Stimulated activated CD8-positive, alpha-beta memory T cell treated with anti-CD3 and anti-CD28 coated beads, Interleukin-7, amount 100 ng/mL, for 1 hour (primary cell): ENCODE results near the gene SBK2.

Source experiments
- DNase-seq, 2 donors: peaks; one replicate each; pipeline ENCODE4 v3.0.0-alpha.2; 2020; ENCODE audit warnings: low read depth in 2 of 2

The SBK2 gene

GRCh38 chr19:55486971-55487923, 49.7 kb downstream of the SBK2 start:
- DNase-seq: no peak

- DNase-seq: no peak
Observed at GRCh38 chr19:55486043-55486970, 50.6 kb downstream of the SBK2 start.

DNA sequence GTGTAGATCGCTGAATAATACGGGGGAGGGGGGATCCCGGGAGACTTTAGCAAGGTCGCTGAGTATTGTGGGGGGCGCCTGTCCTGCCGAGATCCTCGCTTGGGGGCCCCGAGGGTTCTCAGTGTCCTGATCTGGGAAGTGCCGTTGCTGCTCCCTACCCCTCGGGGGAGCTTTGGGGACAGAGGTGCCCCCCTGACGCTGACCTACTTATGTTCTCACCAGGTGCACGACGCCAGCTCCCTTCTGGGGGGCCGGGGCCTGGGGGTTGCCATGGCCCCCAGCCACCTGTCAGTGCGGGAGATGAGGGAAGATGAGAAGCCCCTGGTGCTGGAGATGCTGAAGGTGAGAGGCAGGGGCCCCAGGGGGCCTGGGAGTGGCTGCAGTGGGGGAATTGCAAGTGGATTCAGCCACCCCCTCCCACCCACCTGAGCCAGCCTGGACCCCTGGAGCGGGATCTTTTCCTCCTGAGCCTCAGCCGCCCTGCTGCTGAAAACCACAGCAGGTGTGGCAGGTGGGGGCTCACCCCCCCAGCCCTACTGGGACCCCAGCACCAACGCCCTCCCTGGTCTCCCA, 51.4 kb downstream of the SBK2 start:
- no peak for DNase-seq

GRCh38 chr19:55484593-55485438, 52.1 kb downstream of the SBK2 start, which contains the start of gene NAT14:
NAT14 (plus strand) TSS chr19:55485188; CDS start chr19:55485709, 521 bp downstream.
- peak; percentile 19 to 40 for DNase-seq

DNA sequence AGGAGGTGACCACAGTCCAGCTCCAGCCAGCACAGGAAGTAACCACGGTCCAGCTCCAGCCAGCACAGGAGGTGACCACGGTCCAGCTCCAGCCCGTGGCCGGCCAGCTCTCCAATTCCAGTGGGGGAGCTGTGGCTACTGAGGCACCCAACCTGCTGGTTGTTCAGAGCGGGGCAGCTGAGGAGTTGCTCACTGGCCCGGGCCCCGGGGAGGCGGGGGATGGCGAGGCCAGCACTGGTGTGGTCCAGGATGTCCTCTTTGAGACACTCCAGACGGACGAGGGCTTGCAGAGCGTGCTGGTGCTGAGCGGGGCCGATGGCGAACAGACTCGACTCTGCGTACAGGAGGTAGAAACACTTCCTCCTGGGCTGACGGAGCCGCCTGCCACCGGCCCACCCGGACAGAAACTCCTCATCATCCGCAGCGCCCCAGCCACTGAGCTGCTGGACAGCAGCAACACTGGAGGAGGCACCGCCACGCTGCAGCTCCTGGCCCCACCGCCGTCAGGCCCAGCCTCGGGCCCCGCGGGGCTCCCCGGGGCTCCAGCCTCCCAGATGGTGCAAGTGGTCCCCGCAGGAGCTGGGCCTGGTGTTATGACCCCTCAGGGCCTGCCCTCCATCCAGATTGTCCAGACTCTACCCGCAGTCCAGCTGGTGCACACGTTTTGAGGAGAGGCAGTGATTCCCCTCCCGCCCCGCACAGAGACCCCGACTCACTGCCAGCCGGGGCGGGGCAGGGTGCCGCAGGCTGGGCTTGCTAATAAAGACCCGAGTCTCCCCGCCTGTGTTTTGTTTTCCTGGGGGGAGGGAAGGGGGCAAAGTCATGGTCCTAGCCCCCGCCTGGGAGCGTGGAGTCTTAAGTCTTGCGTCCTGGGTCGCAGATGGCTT, 53.0 kb downstream of the SBK2 start:
- DNase-seq: no peak

DNA sequence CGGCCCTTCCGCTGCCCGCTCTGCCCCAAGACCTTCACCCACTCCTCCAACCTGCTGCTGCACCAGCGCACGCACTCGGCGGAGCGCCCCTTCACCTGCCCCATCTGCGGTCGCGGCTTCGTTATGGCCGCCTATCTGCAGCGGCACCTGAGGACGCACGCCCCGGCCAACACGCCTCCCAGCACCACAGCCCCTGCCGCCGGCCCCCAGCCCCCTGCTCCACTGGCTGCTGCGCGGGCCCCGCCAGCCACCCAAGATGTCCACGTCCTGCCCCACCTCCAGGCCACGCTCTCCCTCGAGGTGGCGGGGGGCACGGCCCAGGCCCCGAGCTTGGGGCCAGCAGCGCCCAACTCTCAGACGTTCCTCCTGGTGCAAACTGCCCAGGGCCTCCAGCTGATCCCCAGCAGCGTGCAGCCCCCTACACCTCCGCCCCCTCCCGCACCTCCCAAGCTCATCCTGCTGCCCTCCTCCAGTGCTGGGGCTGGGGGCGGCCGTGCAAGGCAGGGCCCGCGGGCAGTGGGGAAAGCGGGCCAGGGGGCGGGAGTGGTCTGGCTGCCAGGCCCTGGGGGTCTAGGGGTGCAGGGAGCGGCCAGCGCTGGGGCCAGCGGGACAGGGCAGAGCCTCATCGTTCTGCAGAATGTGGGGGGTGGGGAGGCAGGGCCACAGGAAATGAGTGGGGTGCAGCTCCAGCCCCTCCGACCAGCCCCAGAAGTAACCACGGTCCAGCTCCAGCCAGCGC, 53.8 kb downstream of the SBK2 start:
- no peak for DNase-seq

GRCh38 chr19:55482156-55482961, 54.6 kb downstream of the SBK2 start:
- DNase-seq: no peak

DNA sequence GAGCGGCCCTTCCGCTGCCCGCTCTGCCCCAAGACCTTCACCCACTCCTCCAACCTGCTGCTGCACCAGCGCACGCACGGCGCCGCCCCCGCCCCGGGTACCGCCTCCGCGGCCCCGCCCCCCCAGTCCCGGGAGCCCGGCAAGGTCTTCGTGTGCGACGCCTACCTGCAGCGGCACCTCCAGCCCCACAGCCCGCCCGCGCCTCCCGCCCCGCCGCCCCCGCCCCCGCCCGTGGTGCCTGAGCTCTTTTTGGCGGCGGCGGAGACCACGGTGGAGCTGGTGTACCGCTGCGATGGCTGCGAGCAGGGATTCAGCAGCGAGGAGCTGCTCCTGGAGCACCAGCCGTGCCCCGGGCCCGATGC, 55.2 kb downstream of the SBK2 start:
- DNase-seq: no peak

- DNase-seq: no peak
Observed at GRCh38 chr19:55481148-55481793, 55.7 kb downstream of the SBK2 start.

- no peak for DNase-seq
Observed at GRCh38 chr19:55479451-55480230, 57.3 kb downstream of the SBK2 start.

- DNase-seq: no peak
Observed at GRCh38 chr19:55479045-55479444, 57.9 kb downstream of the SBK2 start.
